GM23338 (cell line): ENCODE data around the gene APOH. TPM values are rescaled to one million over a fixed set of nuclear protein-coding genes. Genes with fewer than 3 reads are reported as not detected.
A peak's percentile ranks its signal among the peaks of the same experiment; 100 is the strongest.

Experiments used
- ATAC-seq: fragments of 200-7000 bp; cut with Tn5 transposase; 3 replicates; pipeline ENCODE4 v1.9.1; 2020
- DNase-seq: peaks from one replicate; pipeline ENCODE4 v3.0.0-alpha.2; 2015; ENCODE audit warnings: low spot score
- H2AFZ ChIP-seq: fragments of 200-600 bp; sonication (generic); 2 replicates; pipeline ENCODE4 v1.8.0; 2016; ENCODE audit warnings: antibody characterized with exemption, mild to moderate bottlenecking, moderate library complexity
- H3F3A ChIP-seq: fragments of 200-600 bp; sonication (generic); replicated peaks from 2 replicates; pipeline ENCODE4 v1.8.0; 2017; ENCODE audit warnings: antibody characterized with exemption, mixed run types, low read depth
- H3K27ac ChIP-seq: fragments of 200-600 bp; sonication (generic); 2 replicates; pipeline ENCODE4 v1.6.1; 2016; ENCODE audit warnings: low read depth
- H3K27me3 ChIP-seq: fragments of 200-600 bp; sonication (generic); 2 replicates; pipeline ENCODE4 v1.8.0; 2016; ENCODE audit warnings: mild to moderate bottlenecking, mixed run types, moderate library complexity; ENCODE audit not compliant: insufficient read depth
- H3K36me3 ChIP-seq: fragments of 200-600 bp; sonication (generic); 2 replicates; pipeline ENCODE4 v1.8.0; 2016; ENCODE audit warnings: mild to moderate bottlenecking; ENCODE audit not compliant: insufficient read depth
- H3K4me1 ChIP-seq: fragments of 200-600 bp; sonication (generic); 2 replicates; pipeline ENCODE4 v1.8.0; 2016; ENCODE audit warnings: mild to moderate bottlenecking, moderate library complexity; ENCODE audit not compliant: insufficient read depth
- H3K4me2 ChIP-seq: fragments of 200-600 bp; sonication (generic); 2 replicates; pipeline ENCODE4 v1.7.1; 2017; ENCODE audit warnings: mixed run types
- H3K4me3 ChIP-seq: fragments of 200-600 bp; sonication (generic); 2 replicates; pipeline ENCODE4 v1.6.1; 2016; ENCODE audit warnings: mixed run types
- H3K79me2 ChIP-seq: fragments of 200-600 bp; sonication (generic); replicated peaks from 2 replicates; pipeline ENCODE4 v1.8.0; 2017; ENCODE audit warnings: mild to moderate bottlenecking; ENCODE audit not compliant: insufficient read depth
- H3K9me2 ChIP-seq: fragments of 200-600 bp; sonication (generic); 2 replicates; pipeline ENCODE4 v1.8.0; 2017; ENCODE audit not compliant: insufficient read depth
- H4K20me1 ChIP-seq: fragments of 200-600 bp; sonication (generic); replicated peaks from 2 replicates; pipeline ENCODE4 v1.8.0; 2017; ENCODE audit warnings: mild to moderate bottlenecking; ENCODE audit not compliant: insufficient read depth
- H3K27ac Mint-ChIP-seq: 2 replicates; pipeline ENCODE4 v1.8.0; 2020; ENCODE audit warnings: inconsistent platforms, mild to moderate bottlenecking, moderate library complexity, mixed read lengths
- H3K27me3 Mint-ChIP-seq: 3 replicates; pipeline ENCODE4 v1.8.0; 2022; ENCODE audit warnings: low read depth, mild to moderate bottlenecking, moderate library complexity, mixed read lengths, inconsistent platforms; ENCODE audit not compliant: insufficient read depth, poor library complexity
- H3K36me3 Mint-ChIP-seq: 3 replicates; pipeline ENCODE4 v1.8.0; 2021; ENCODE audit warnings: low read depth, mild to moderate bottlenecking, inconsistent platforms, moderate library complexity, mixed read lengths
- H3K4me1 Mint-ChIP-seq: 3 replicates; pipeline ENCODE4 v1.8.0; 2020; ENCODE audit warnings: mild to moderate bottlenecking, inconsistent platforms, mixed read lengths
- H3K4me3 Mint-ChIP-seq: 3 replicates; pipeline ENCODE4 v1.8.0; 2021; ENCODE audit warnings: moderate library complexity, mild to moderate bottlenecking, inconsistent platforms, mixed read lengths
- H3K9me3 Mint-ChIP-seq: 3 replicates; pipeline ENCODE4 v1.8.0; 2020; ENCODE audit warnings: moderate library complexity, mild to moderate bottlenecking, inconsistent platforms, mixed read lengths
- CREB1 ChIP-seq: fragments of 250-450 bp; sonication (Bioruptor Pico); IDR thresholded peaks from 2 replicates; pipeline ENCODE4 v1.5.0; 2020; ENCODE audit warnings: low read depth, mild to moderate bottlenecking, moderate library complexity
- CTCF ChIP-seq, 2 experiments: fragments of 200-600 bp in 1 of 2; sonication (generic) in 1 of 2; conservative IDR thresholded peaks; 2 replicates each; pipeline versions ENCODE4 v1.5.1 to v1.6.1; 2016 to 2017; ENCODE audit warnings: antibody characterized with exemption in 2 of 2, low read depth in 2 of 2, mild to moderate bottlenecking in 2 of 2, moderate library complexity in 1 of 2
- EZH2phosphoT487 ChIP-seq: fragments of 200-600 bp; sonication (generic); IDR thresholded peaks from one replicate; pipeline ENCODE4 v1.8.1; 2018; ENCODE audit warnings: antibody characterized with exemption; ENCODE audit not compliant: unreplicated experiment
- NANOG ChIP-seq: IDR thresholded peaks from 2 replicates; pipeline ENCODE4 v1.6.1; 2016; ENCODE audit warnings: antibody characterized with exemption, borderline replicate concordance
- POLR2AphosphoS5 ChIP-seq: IDR thresholded peaks from 2 replicates; pipeline ENCODE4 v1.6.1; 2016; ENCODE audit warnings: antibody characterized with exemption, low read depth
- REST ChIP-seq: IDR thresholded peaks from one replicate; pipeline ENCODE4 v1.6.1; 2018; ENCODE audit warnings: antibody characterized with exemption; ENCODE audit not compliant: unreplicated experiment
- ZNF114 ChIP-seq: fragments of 250-450 bp; sonication (Bioruptor Pico); IDR thresholded peaks from 2 replicates; pipeline ENCODE4 v1.5.0; 2020; ENCODE audit warnings: mild to moderate bottlenecking, moderate library complexity
- polyA plus RNA-seq: library from polyadenylated mRNA; unstranded; fragments of >200 nt; fragmentation: Nextera tagmentation; extraction: Ambion mirVana; gene quantifications from 2 replicates; pipeline ENCODE4 v1.2.1, GENCODE V29; 2016
- total RNA-seq: library from RNA; depleted of rRNA; stranded (reverse); fragments of >200 nt; shearing (Covaris generic); gene quantifications from 2 replicates; pipeline ENCODE4 v1.2.3, GENCODE V29; 2014

APOH gene
- total and polyA plus RNA-seq, 2 experiments from 2014 or later: not detected

DNA sequence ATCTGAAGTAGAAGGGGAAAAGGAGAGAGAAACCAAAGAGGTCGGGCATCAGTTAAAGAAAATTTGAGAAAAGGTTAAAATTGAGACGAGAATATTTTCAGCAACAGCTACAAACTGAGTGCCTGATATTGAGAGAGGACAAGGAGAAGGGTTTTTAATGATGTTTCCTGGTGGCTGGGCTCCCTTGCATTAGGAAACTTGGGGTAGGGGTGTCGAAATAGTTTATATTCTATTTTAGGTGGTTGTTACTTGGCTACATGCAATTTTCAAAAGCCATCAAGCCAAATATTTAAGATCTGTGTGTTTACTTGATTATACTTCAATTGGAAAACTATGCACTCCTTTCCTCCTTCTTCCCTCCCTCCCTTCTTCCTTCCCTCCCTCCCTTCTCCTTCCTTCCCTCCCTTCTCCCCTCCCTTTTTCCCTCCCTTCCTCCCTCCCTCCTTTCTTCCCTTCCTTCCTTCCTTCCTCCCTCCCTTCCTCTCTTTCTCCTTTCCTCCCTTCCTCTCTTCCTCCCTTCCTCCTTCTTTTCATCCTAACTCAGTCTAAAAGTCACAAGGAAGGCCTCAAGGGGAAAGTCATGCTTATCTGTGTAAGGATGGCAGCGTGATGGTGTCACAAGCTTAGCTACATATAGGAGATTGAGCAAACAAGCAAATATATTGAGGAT is 1.8 kb upstream of the APOH start:
- H3K27me3 ChIP-seq: no peaks in the 10 kb centered on the region
- H3K9me2 ChIP-seq: peaks cover 5% of the 10 kb centered on the region; the same call in 1 of the 2 replicates
- no peak overlapping the region for H3K4me3 Mint-ChIP-seq
- no peak for TF ChIP-seq CTCF (conservative IDR thresholded peaks at IDR 0.05; ENCODE audit: low read depth in 2 of 2)
- no peak for TF ChIP-seq EZH2phosphoT487
- no peak for TF ChIP-seq ZNF114 (CRISPR knock-in tag)
- no peak for TF ChIP-seq POLR2AphosphoS5
- no peak for TF ChIP-seq REST
- no peak for TF ChIP-seq CREB1 (CRISPR knock-in tag)
- H3K9me3 Mint-ChIP-seq: no peaks in the 10 kb centered on the region
- H4K20me1 ChIP-seq: no peaks in the 10 kb centered on the region
- H3K36me3 Mint-ChIP-seq: no peaks in the 10 kb centered on the region
- no peaks in the 10 kb centered on the region for H3K36me3 ChIP-seq
- H3K4me2 ChIP-seq: no peak overlapping the region
- no peak overlapping the region for H3K27ac Mint-ChIP-seq
- no peak overlapping the region for H3K27ac ChIP-seq
- H3K4me3 ChIP-seq: no peak overlapping the region
- peaks cover 2% of the 10 kb centered on the region for H3K27me3 Mint-ChIP-seq
- peak overlapping the region; percentile 67; the same call in 1 of the 2 replicates for H2AFZ ChIP-seq
- no peaks in the 10 kb centered on the region for H3K79me2 ChIP-seq
- no peaks in the 10 kb centered on the region for H3K4me1 ChIP-seq
- H3K4me1 Mint-ChIP-seq: no peaks in the 10 kb centered on the region
- DNase-seq: no peak
- H3F3A ChIP-seq: no peaks in the 10 kb centered on the region
- ATAC-seq: no peak

DNA sequence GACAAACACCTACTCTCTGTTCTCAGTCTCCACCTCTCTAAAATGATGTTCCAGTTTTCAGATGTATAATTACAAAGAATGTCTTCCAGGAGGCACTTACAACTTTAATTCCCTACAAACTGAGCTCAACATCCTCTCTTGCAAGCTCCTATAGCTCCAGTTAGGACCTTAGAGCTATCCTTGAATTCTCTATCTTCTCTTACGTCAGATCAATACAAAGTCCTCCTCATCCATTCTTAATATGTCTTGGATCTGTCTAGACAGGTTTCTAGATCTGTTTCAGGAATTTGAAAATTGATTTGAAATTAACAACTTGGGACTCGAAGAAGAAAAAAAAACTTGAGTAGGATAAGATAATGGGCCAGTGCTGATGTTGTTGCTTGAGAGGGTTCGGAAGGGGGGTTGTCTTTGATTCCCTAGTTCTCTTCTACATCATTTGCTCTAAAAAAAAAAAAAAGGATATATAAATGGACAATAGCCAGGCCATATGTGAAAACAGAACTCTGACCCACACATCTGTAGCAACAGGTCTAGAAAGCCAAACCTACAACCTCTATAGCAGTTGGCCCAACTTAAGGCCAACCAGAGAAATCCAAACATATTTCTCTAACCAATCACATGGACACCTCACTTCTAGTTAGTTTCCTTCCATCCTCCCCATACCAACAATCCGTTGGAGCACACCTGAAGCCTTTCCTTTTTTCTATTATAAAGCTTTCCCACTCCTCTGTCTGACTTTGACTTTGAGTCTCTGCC is 746 bp upstream of the APOH start:
- no peaks in the 10 kb centered on the region for H3K4me1 ChIP-seq
- H3K4me3 Mint-ChIP-seq: no peak overlapping the region
- H3K36me3 Mint-ChIP-seq: no peaks in the 10 kb centered on the region
- H3K4me2 ChIP-seq: no peak overlapping the region
- no peaks in the 10 kb centered on the region for H3K9me3 Mint-ChIP-seq
- H3K36me3 ChIP-seq: no peaks in the 10 kb centered on the region
- ATAC-seq (no peak), DNase-seq (no peak)
- no peak overlapping the region for H3K27ac ChIP-seq
- peaks cover 2% of the 10 kb centered on the region for H3K27me3 Mint-ChIP-seq
- no peaks in the 10 kb centered on the region for H3K79me2 ChIP-seq
- no peak overlapping the region for H3K27ac Mint-ChIP-seq
- no peaks in the 10 kb centered on the region for H3K4me1 Mint-ChIP-seq
- no peaks in the 10 kb centered on the region for H4K20me1 ChIP-seq
- H3K9me2 ChIP-seq: peaks cover 5% of the 10 kb centered on the region; the same call in 1 of the 2 replicates
- no peak overlapping the region for H3K4me3 ChIP-seq
- H2AFZ ChIP-seq: peak overlapping the region; percentile 67; the same call in 1 of the 2 replicates
- no peaks in the 10 kb centered on the region for H3K27me3 ChIP-seq
- H3F3A ChIP-seq: no peaks in the 10 kb centered on the region
- TF ChIP-seq REST (no peak), ZNF114 (CRISPR knock-in tag) (no peak), CTCF (conservative IDR thresholded peaks at IDR 0.05; ENCODE audit: low read depth in 2 of 2) (no peak), NANOG (no peak)
